H1 (cell line): ENCODE data around the gene DISC1. TPM values are rescaled to one million over a fixed set of nuclear protein-coding genes. Genes with fewer than 3 reads are reported as not detected.

Experiments used
- CTCF ChIA-PET: fragments of 300-600 bp; sonication (Branson Sonifier 250); formaldehyde crosslinking; loops from one replicate; lab custom pipeline; 2021; ENCODE audit not compliant: partially characterized antibody; lab: Charles Lee
- POLR2A ChIA-PET: fragments of 300-600 bp; sonication (Branson Sonifier 250); formaldehyde crosslinking; loops from one replicate; lab custom pipeline; 2021; ENCODE audit warnings: inconsistent platforms; ENCODE audit not compliant: partially characterized antibody; lab: Charles Lee
- DNase-seq, 2 experiments: peaks; one replicate each; pipeline versions ENCODE4 v3.0.0 to v3.0.0-alpha.2; 2010 to 2022; ENCODE audit warnings: low spot score in 2 of 2, low read depth in 1 of 2, mixed read lengths in 1 of 2
- FAIRE-seq: peaks from 2 replicates; lab custom pipeline; 2011; peaks lifted over from hg19 to GRCh38; lab: Jason Lieb, UNC
- H2AFZ ChIP-seq: 2 replicates; pipeline ENCODE4 v1.8.1; 2012; ENCODE audit warnings: low read length, inconsistent platforms
- H2AK5ac ChIP-seq: 2 replicates; pipeline ENCODE4 v1.6.1; 2013; ENCODE audit warnings: low read depth, low read length
- H2BK120ac ChIP-seq: replicated peaks from 2 replicates; pipeline ENCODE3; 2013; ENCODE audit warnings: low read depth, low read length, inconsistent platforms
- H2BK12ac ChIP-seq: 2 replicates; pipeline ENCODE4 v1.6.1; 2013; ENCODE audit warnings: low read depth, low read length
- H2BK15ac ChIP-seq: 2 replicates; pipeline ENCODE4 v1.6.1; 2013; ENCODE audit warnings: low read length
- H2BK20ac ChIP-seq: 2 replicates; pipeline ENCODE4 v1.6.1; 2013; ENCODE audit warnings: low read length
- H2BK5ac ChIP-seq: 2 replicates; pipeline ENCODE4 v1.6.1; 2013; ENCODE audit warnings: low read depth, low read length
- H3K14ac ChIP-seq: 2 replicates; pipeline ENCODE4 v1.6.1; 2013; ENCODE audit warnings: inconsistent platforms; ENCODE audit not compliant: insufficient read length
- H3K18ac ChIP-seq: 2 replicates; pipeline ENCODE4 v1.6.1; 2013; ENCODE audit warnings: low read length; ENCODE audit errors: extremely low read depth
- H3K23ac ChIP-seq: 2 replicates; pipeline ENCODE4 v1.6.1; 2013; ENCODE audit warnings: inconsistent platforms; ENCODE audit not compliant: insufficient read length
- H3K23me2 ChIP-seq: 2 replicates; pipeline ENCODE4 v1.6.1; 2013; ENCODE audit warnings: low read depth, low read length
- H3K27ac ChIP-seq: 2 replicates; pipeline ENCODE4 v1.6.1; 2011; ENCODE audit warnings: low read depth, low read length, inconsistent platforms
- H3K27me3 ChIP-seq, 4 experiments: replicated peaks in 1 of 4; 1 replicate in 1 of 4; 2 replicates in 3 of 4; pipeline versions ENCODE4 v1.6.1 to v1.8.1; 2011 to 2013; ENCODE audit warnings: low read length in 3 of 4, mild to moderate bottlenecking in 3 of 4, inconsistent platforms in 2 of 4, mixed read lengths in 2 of 4, moderate library complexity in 1 of 4; ENCODE audit not compliant: control insufficient read depth in 3 of 4, insufficient read depth in 3 of 4; ENCODE audit errors: extremely low read depth in 1 of 4
- H3K36me3 ChIP-seq, 4 experiments: 2 replicates each; pipeline versions ENCODE4 v1.6.1 to v1.8.1; 2011 to 2013; ENCODE audit warnings: mild to moderate bottlenecking in 4 of 4, low read length in 3 of 4, moderate library complexity in 2 of 4, control low read depth in 1 of 4, inconsistent platforms in 1 of 4; ENCODE audit not compliant: insufficient read depth in 4 of 4, control insufficient read depth in 2 of 4
- H3K4ac ChIP-seq: replicated peaks from 2 replicates; pipeline ENCODE3; 2013; ENCODE audit warnings: low read length, low read depth, mixed read lengths, inconsistent platforms; ENCODE audit not compliant: insufficient read length
- H3K4me1 ChIP-seq, 4 experiments: replicated peaks in 1 of 4; 1 replicate in 1 of 4; 2 replicates in 3 of 4; pipeline versions ENCODE4 v1.6.1 to v1.8.1; 2011 to 2013; ENCODE audit warnings: low read length in 3 of 4, inconsistent platforms in 2 of 4, mixed read lengths in 1 of 4; ENCODE audit not compliant: insufficient read depth in 4 of 4, control insufficient read depth in 3 of 4
- H3K4me2 ChIP-seq, 2 experiments: 2 replicates each; pipeline versions ENCODE4 v1.6.1 to v1.8.1; 2011 to 2013; ENCODE audit warnings: low read depth in 2 of 2, low read length in 2 of 2, control low read depth in 1 of 2, inconsistent platforms in 1 of 2, mild to moderate bottlenecking in 1 of 2; ENCODE audit not compliant: insufficient read depth in 1 of 2
- H3K4me3 ChIP-seq, 4 experiments: fragments of 200-600, 300-600 bp in 1 of 4; sonication (generic), shearing (Covaris generic), sonication (Bioruptor Twin) in 1 of 4; 2 replicates each; pipeline versions ENCODE4 v1.5.1 to v1.8.1; 2011 to 2016; ENCODE audit warnings: low read length in 4 of 4, low read depth in 3 of 4, control low read depth in 2 of 4, inconsistent platforms in 2 of 4, mild to moderate bottlenecking in 2 of 4, mixed read lengths in 1 of 4, moderate library complexity in 1 of 4; ENCODE audit not compliant: insufficient read depth in 2 of 4; ENCODE audit errors: extremely low read depth in 1 of 4
- H3K56ac ChIP-seq: replicated peaks from 2 replicates; pipeline ENCODE3; 2013; ENCODE audit warnings: low read depth, mild to moderate bottlenecking, mixed read lengths, low read length, inconsistent platforms; ENCODE audit not compliant: insufficient read length
- H3K79me1 ChIP-seq: 2 replicates; pipeline ENCODE4 v1.6.1; 2013; ENCODE audit warnings: low read depth, low read length, control low read depth
- H3K79me2 ChIP-seq, 2 experiments: 2 replicates each; pipeline versions ENCODE4 v1.6.1 to v1.8.1; 2012 to 2013; ENCODE audit warnings: low read length in 2 of 2, mild to moderate bottlenecking in 2 of 2, inconsistent platforms in 1 of 2; ENCODE audit not compliant: insufficient read depth in 2 of 2, control insufficient read depth in 1 of 2
- H3K9ac ChIP-seq, 4 experiments: replicated peaks in 1 of 4; 1 replicate in 1 of 4; 2 replicates in 3 of 4; pipeline versions ENCODE4 v1.6.1 to v1.8.1; 2011 to 2013; ENCODE audit warnings: low read depth in 3 of 4, low read length in 3 of 4, control low read depth in 2 of 4, mild to moderate bottlenecking in 2 of 4, moderate library complexity in 2 of 4, inconsistent platforms in 1 of 4; ENCODE audit errors: extremely low read depth in 1 of 4
- H3K9me3 ChIP-seq, 2 experiments: 2 replicates each; pipeline versions ENCODE4 v1.6.1 to v1.8.1; 2012 to 2013; ENCODE audit warnings: mild to moderate bottlenecking in 2 of 2, moderate library complexity in 2 of 2, control low read depth in 1 of 2, inconsistent platforms in 1 of 2, low read depth in 1 of 2, low read length in 1 of 2, mixed read lengths in 1 of 2; ENCODE audit not compliant: insufficient read depth in 2 of 2
- H4K20me1 ChIP-seq, 2 experiments: replicated peaks in 1 of 2; 2 replicates each; pipeline versions ENCODE3 to v1.8.1; 2011 to 2013; ENCODE audit warnings: inconsistent platforms in 2 of 2, low read length in 2 of 2, mild to moderate bottlenecking in 1 of 2; ENCODE audit not compliant: insufficient read depth in 2 of 2, control insufficient read depth in 1 of 2
- H4K5ac ChIP-seq: 2 replicates; pipeline ENCODE4 v1.6.1; 2013; ENCODE audit warnings: low read length, low read depth, mixed read lengths, inconsistent platforms; ENCODE audit not compliant: insufficient read length
- H4K8ac ChIP-seq: 2 replicates; pipeline ENCODE4 v1.8.0; 2013; ENCODE audit warnings: mild to moderate bottlenecking, moderate library complexity, low read length, inconsistent platforms; ENCODE audit not compliant: insufficient read depth; ENCODE audit errors: extremely low read depth
- H4K91ac ChIP-seq: replicated peaks from 2 replicates; pipeline ENCODE3; 2013; ENCODE audit warnings: low read length, mixed read lengths, inconsistent platforms; ENCODE audit not compliant: insufficient read length
- ASH2L ChIP-seq: fragments of 200-600, 300-600 bp; sonication (generic); IDR thresholded peaks from one replicate; pipeline ENCODE4 v1.7.1; 2017; ENCODE audit warnings: low read length
- BRCA1 ChIP-seq: IDR thresholded peaks from 2 replicates; pipeline ENCODE4 v1.6.1; 2012; ENCODE audit warnings: low read depth, low read length, improper control_type of control experiment
- CHD2 ChIP-seq: IDR thresholded peaks from 2 replicates; pipeline ENCODE4 v1.6.1; 2012; ENCODE audit warnings: low read length, improper control_type of control experiment
- CREB1 ChIP-seq: IDR thresholded peaks from 2 replicates; pipeline ENCODE4 v1.6.1; 2012; ENCODE audit warnings: inconsistent platforms
- EGR1 ChIP-seq: IDR thresholded peaks from 2 replicates; pipeline ENCODE4 v1.6.1; 2011; ENCODE audit warnings: low read depth, low read length, borderline replicate concordance
- FOSL1 ChIP-seq: IDR thresholded peaks from 2 replicates; pipeline ENCODE4 v1.6.1; 2011; ENCODE audit warnings: mild to moderate bottlenecking, low read depth, low read length, moderate library complexity; ENCODE audit not compliant: insufficient read depth
- JUND ChIP-seq: IDR thresholded peaks from 2 replicates; pipeline ENCODE4 v1.6.1; 2011; ENCODE audit warnings: mild to moderate bottlenecking, improper control_type of control experiment, low read length
- KDM1A ChIP-seq: fragments of 200-600, 300-600 bp; sonication (generic); IDR thresholded peaks from 2 replicates; pipeline ENCODE4 v1.7.1; 2016; ENCODE audit warnings: mild to moderate bottlenecking, low read length, borderline replicate concordance
- MAFK ChIP-seq: IDR thresholded peaks from 2 replicates; pipeline ENCODE4 v1.6.1; 2012; ENCODE audit warnings: low read depth, mild to moderate bottlenecking, improper control_type of control experiment, low read length
- POLR2AphosphoS5 ChIP-seq: IDR thresholded peaks from 2 replicates; pipeline ENCODE4 v1.6.1; 2011; ENCODE audit warnings: low read depth, low read length
- SIRT6 ChIP-seq: IDR thresholded peaks from one replicate; pipeline ENCODE4 v1.7.1; 2012; ENCODE audit warnings: low read length, inconsistent platforms
- SRF ChIP-seq: IDR thresholded peaks from 2 replicates; pipeline ENCODE4 v1.6.1; 2011; ENCODE audit warnings: mild to moderate bottlenecking, low read depth, low read length, moderate library complexity
- TAF1 ChIP-seq: IDR thresholded peaks from 2 replicates; pipeline ENCODE4 v1.6.1; 2011; ENCODE audit warnings: mild to moderate bottlenecking, low read depth, low read length
- TAF7 ChIP-seq: optimal IDR thresholded peaks from 2 replicates; pipeline ENCODE3; 2011; ENCODE audit warnings: low read depth, mild to moderate bottlenecking, inconsistent platforms, low read length, moderate library complexity, borderline replicate concordance
- TCF12 ChIP-seq: IDR thresholded peaks from 2 replicates; pipeline ENCODE4 v1.6.1; 2011; ENCODE audit warnings: low read depth, mild to moderate bottlenecking, low read length
- WGBS, 2 experiments: shearing (Covaris generic) in 1 of 2; methylation state at CpG; one replicate each; pipeline versions ENCODE4 v1.1.6 to v1.1.7; 2013 to 2015; ENCODE audit warnings: low lambda C conversion rate in 2 of 2, mixed read lengths in 2 of 2, inconsistent platforms in 1 of 2, low coverage in 1 of 2, missing lambda C conversion rate in 1 of 2; ENCODE audit not compliant: insufficient replicate concordance in 2 of 2, insufficient coverage in 1 of 2, insufficient read length in 1 of 2; ENCODE audit errors: extremely low coverage in 1 of 2, missing lambda C conversion rate in 1 of 2; 5-methylcytosine and 5-hydroxymethylcytosine counted together
- polyA plus RNA-seq, 7 experiments: library from polyadenylated mRNA; depleted of rRNA in 3 of 7; stranded (reverse) in 5 of 7; unstranded in 2 of 7; fragments of >200 nt in 5 of 7; fragments of 200-250 nt in 2 of 7; gene quantifications; 1 replicate in 5 of 7; 2 replicates in 1 of 7; 4 replicates in 1 of 7; pipeline versions ENCODE4 v1.2.1 to v1.2.3, GENCODE V29; 2011 to 2013; ENCODE audit warnings: missing spikeins in 2 of 7, mixed read lengths in 2 of 7
- total RNA-seq: library from RNA; stranded (reverse); fragmentation: NEBNext Ultra II Directional; extraction: Animal tissue kit (Norgen Biotek cat#: 25700); gene quantifications from 2 replicates; pipeline ENCODE4 v1.2.1, GENCODE V29; 2021
- TF ChIP-seq, protein P1 (sequence below): IDR thresholded peaks from 2 replicates; pipeline ENCODE4 v1.6.1; 2011; ENCODE audit warnings: low read length, improper control_type of control experiment

Gene DISC1
- total and polyA plus RNA-seq, 2 of the 8 experiments (the other 6 are each of a cell fraction or from before 2014, with no cell fraction given) = 1.1 to 3.5 TPM

DNA sequence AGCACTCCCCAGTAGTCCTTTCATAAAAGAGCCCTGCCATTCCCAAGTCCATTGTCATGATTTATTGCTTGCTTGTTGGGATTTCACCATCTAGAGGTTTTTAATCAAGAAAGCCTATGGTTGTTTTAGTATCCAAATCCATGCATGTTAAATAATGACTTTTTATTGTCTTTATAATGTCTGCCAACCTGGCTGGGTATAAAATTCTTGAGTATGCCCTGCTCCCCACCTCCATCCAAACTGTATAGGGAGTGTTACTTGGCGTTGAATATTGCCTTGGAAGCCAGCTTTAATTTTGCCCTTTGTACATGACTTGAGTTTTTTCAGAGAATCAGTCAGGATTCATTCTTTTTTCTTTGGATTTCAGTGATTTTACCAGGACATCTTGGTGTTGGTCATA is 44.2 kb downstream of the DISC1 start:
- no peak overlapping the region for H2AK5ac ChIP-seq
- H2BK20ac ChIP-seq = no peak overlapping the region
- no peak overlapping the region for H2BK120ac ChIP-seq
- no peaks in the 10 kb centered on the region; a peak in 1 of 4 replicates for H3K9me3 ChIP-seq
- no peak overlapping the region for H2BK15ac ChIP-seq
- H3K56ac ChIP-seq = no peak overlapping the region
- H3K36me3 ChIP-seq = no peaks in the 10 kb centered on the region; a peak in 1 of 8 replicates
- no peak overlapping the region for H2AFZ ChIP-seq
- no peak overlapping the region for H3K23ac ChIP-seq
- H4K91ac ChIP-seq = no peak overlapping the region
- H3K4me3 ChIP-seq = no peak overlapping the region
- H3K4ac ChIP-seq = no peak overlapping the region
- H4K5ac ChIP-seq = no peak overlapping the region
- no peaks in the 10 kb centered on the region for H4K20me1 ChIP-seq
- no peak overlapping the region for H4K8ac ChIP-seq
- H3K4me2 ChIP-seq = no peak overlapping the region
- H3K14ac ChIP-seq = no peak overlapping the region
- no peaks in the 10 kb centered on the region for H3K23me2 ChIP-seq
- H3K18ac ChIP-seq = no peak overlapping the region
- H2BK5ac ChIP-seq = no peak overlapping the region
- no peak overlapping the region for H2BK12ac ChIP-seq
- WGBS, 2 experiments = 88% methylated on average over 1 of the region's 1 CpG; no CpG with 5 or more reads in 1 of the 2 experiments
- H3K27me3 ChIP-seq = no peaks in the 10 kb centered on the region
- H3K79me1 ChIP-seq = no peaks in the 10 kb centered on the region
- no peak overlapping the region for H3K9ac ChIP-seq
- ChIA-PET POLR2A (no interaction called here), CTCF (no interaction called here)
- peaks cover 0 to 4% (median under 1%) of the 10 kb centered on the region in 4 experiments; a peak in 3 of 7 replicates for H3K4me1 ChIP-seq
- no peaks in the 10 kb centered on the region for H3K79me2 ChIP-seq
- no peak overlapping the region for H3K27ac ChIP-seq
- FAIRE-seq = no peak
- DNase-seq = no peak
- TF ChIP-seq POLR2AphosphoS5 (no peak), CHD2 (no peak), TAF7 (no peak), BRCA1 (no peak), KDM1A (no peak), TAF1 (no peak), MAFK (no peak), SRF (no peak), SIRT6 (no peak), TCF12 (no peak), FOSL1 (no peak), EGR1 (no peak), ASH2L (no peak), CREB1 (no peak), JUND (no peak)
- TF ChIP-seq, protein P1, sequence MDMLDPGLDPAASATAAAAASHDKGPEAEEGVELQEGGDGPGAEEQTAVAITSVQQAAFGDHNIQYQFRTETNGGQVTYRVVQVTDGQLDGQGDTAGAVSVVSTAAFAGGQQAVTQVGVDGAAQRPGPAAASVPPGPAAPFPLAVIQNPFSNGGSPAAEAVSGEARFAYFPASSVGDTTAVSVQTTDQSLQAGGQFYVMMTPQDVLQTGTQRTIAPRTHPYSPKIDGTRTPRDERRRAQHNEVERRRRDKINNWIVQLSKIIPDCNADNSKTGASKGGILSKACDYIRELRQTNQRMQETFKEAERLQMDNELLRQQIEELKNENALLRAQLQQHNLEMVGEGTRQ = no peak
